ENCODE results near the gene ARSG. TPM values are rescaled to one million over a fixed set of nuclear protein-coding genes. Genes with fewer than 3 reads are reported as not detected.

Gene ARSG
- total and polyA plus RNA-seq, 2 of the 13 experiments (the other 11 are each of a cell fraction or from before 2014, with no cell fraction given) = 3.7 to 15.2 TPM

- no peak for TF ChIP-seq PRDM15 (CRISPR knock-in tag; IDR thresholded peaks at IDR 0.05)
- no peak for TF ChIP-seq KLF13 (CRISPR knock-in tag; IDR thresholded peaks at IDR 0.05)
- 0 out of 2 replicates have a peak, but pooled peaks have one; percentile 29 for TF ChIP-seq ZSCAN29 (CRISPR knock-in tag; conservative IDR thresholded peaks at IDR 0.05)
- no peak for TF ChIP-seq ZNF251 (CRISPR knock-in tag; IDR thresholded peaks at IDR 0.05)
- TF ChIP-seq ETS1 (CRISPR knock-in tag; IDR thresholded peaks at IDR 0.05) = no peak
- TF ChIP-seq CEBPZ (IDR thresholded peaks at IDR 0.05; ENCODE audit: low read length) = no peak
- no peak for TF ChIP-seq ZNF746 (CRISPR knock-in tag; IDR thresholded peaks at IDR 0.05)
- 0 out of 4 replicates have a peak, but pooled peaks of 1 of the 2 experiments have one; percentile 15 for TF ChIP-seq NR2F1 (CRISPR knock-in tag; IDR thresholded peaks at IDR 0.05)
- TF ChIP-seq MLLT10 (CRISPR knock-in tag; IDR thresholded peaks at IDR 0.05) = no peak
- 0 out of 2 replicates have a peak, but pooled peaks have one; percentile 37 for TF ChIP-seq ZNF276 (CRISPR knock-in tag; IDR thresholded peaks at IDR 0.05; ENCODE audit: low read depth)
- TF ChIP-seq RBFOX2 (IDR thresholded peaks at IDR 0.05; ENCODE audit: low read depth, low read length) = 0 out of 2 replicates have a peak, but pooled peaks have one; percentile 32
- no peak for TF ChIP-seq ZNF883 (CRISPR knock-in tag; IDR thresholded peaks at IDR 0.05; ENCODE audit: not compliant biosample characterization)
- TF ChIP-seq TBP (CRISPR knock-in tag; IDR thresholded peaks at IDR 0.05) = 0 out of 2 replicates have a peak, but pooled peaks have one; percentile 15
- TF ChIP-seq ATRX (CRISPR knock-in tag; IDR thresholded peaks at IDR 0.05; ENCODE audit: borderline replicate concordance) = no peak
- TF ChIP-seq ZFAT (CRISPR knock-in tag; conservative IDR thresholded peaks at IDR 0.05) = no peak
- no peak for TF ChIP-seq SOX6 (IDR thresholded peaks at IDR 0.05)
- TF ChIP-seq SOX6 (CRISPR knock-in tag; IDR thresholded peaks at IDR 0.05) = peak; percentile 65
These were observed 88.7 kb downstream of the ARSG start (continued) for GRCh38 chr17:68379692-68380677.
